H9 (cell line): Measurements from ENCODE around the gene MS4A4A. TPM values are rescaled to one million over a fixed set of nuclear protein-coding genes. Genes with fewer than 3 reads are reported as not detected.

ENCODE experiments used
- DNase-seq: peaks from one replicate; pipeline ENCODE4 v3.0.0-alpha.2; 2017
- H2AFZ ChIP-seq: one replicate; pipeline ENCODE4 v1.6.1; 2013; ENCODE audit warnings: mild to moderate bottlenecking, low read length, control low read depth, moderate library complexity
- H2AK5ac ChIP-seq: 2 replicates; pipeline ENCODE4 v1.6.1; 2013; ENCODE audit warnings: low read length, control low read depth, mixed read lengths; ENCODE audit not compliant: insufficient read length
- H2BK120ac ChIP-seq: one replicate; pipeline ENCODE4 v1.6.1; 2013; ENCODE audit warnings: low read depth, mild to moderate bottlenecking, low read length, control low read depth, inconsistent platforms; ENCODE audit not compliant: poor library complexity, severe bottlenecking
- H2BK12ac ChIP-seq: 2 replicates; pipeline ENCODE4 v1.6.1; 2013; ENCODE audit warnings: low read length, control low read depth, mixed read lengths, low read depth; ENCODE audit not compliant: insufficient read length
- H2BK15ac ChIP-seq: 2 replicates; pipeline ENCODE4 v1.6.1; 2013; ENCODE audit warnings: low read depth, low read length, control low read depth
- H2BK20ac ChIP-seq: one replicate; pipeline ENCODE4 v1.6.1; 2013; ENCODE audit warnings: low read depth, mild to moderate bottlenecking, low read length, control low read depth, inconsistent platforms; ENCODE audit not compliant: poor library complexity, severe bottlenecking
- H2BK5ac ChIP-seq: 2 replicates; pipeline ENCODE4 v1.6.1; 2013; ENCODE audit warnings: low read length, control low read depth, mixed read lengths; ENCODE audit not compliant: insufficient read length
- H3K14ac ChIP-seq: 2 replicates; pipeline ENCODE4 v1.6.1; 2013; ENCODE audit warnings: low read length, control low read depth; ENCODE audit not compliant: insufficient read depth
- H3K18ac ChIP-seq: 2 replicates; pipeline ENCODE4 v1.6.1; 2013; ENCODE audit warnings: low read depth, mild to moderate bottlenecking, mixed read lengths, low read length, control low read depth; ENCODE audit not compliant: insufficient read length
- H3K23ac ChIP-seq: 2 replicates; pipeline ENCODE4 v1.6.1; 2013; ENCODE audit warnings: low read length, control low read depth, mixed read lengths, low read depth; ENCODE audit not compliant: insufficient read length
- H3K23me2 ChIP-seq: 2 replicates; pipeline ENCODE4 v1.6.1; 2013; ENCODE audit warnings: low read depth, mild to moderate bottlenecking, mixed read lengths, low read length, control low read depth; ENCODE audit not compliant: insufficient read length, poor library complexity, severe bottlenecking
- H3K27ac ChIP-seq: 2 replicates; pipeline ENCODE4 v1.5.1; 2013; ENCODE audit warnings: low read length, control low read depth, mixed read lengths, low read depth; ENCODE audit not compliant: insufficient read length
- H3K27me3 ChIP-seq: 2 replicates; pipeline ENCODE4 v1.6.1; 2013; ENCODE audit warnings: low read length, control low read depth, inconsistent platforms; ENCODE audit not compliant: insufficient read depth
- H3K4ac ChIP-seq: 2 replicates; pipeline ENCODE4 v1.6.1; 2013; ENCODE audit warnings: low read depth, mild to moderate bottlenecking, control low read depth, inconsistent platforms, low read length, moderate library complexity
- H3K4me1 ChIP-seq: 2 replicates; pipeline ENCODE4 v1.6.1; 2013; ENCODE audit warnings: low read length, control low read depth, inconsistent platforms; ENCODE audit not compliant: insufficient read depth
- H3K4me2 ChIP-seq: 2 replicates; pipeline ENCODE4 v1.6.1; 2013; ENCODE audit warnings: low read length, control low read depth, mixed read lengths; ENCODE audit not compliant: insufficient read length, insufficient read depth
- H3K56ac ChIP-seq: 2 replicates; pipeline ENCODE4 v1.6.1; 2013; ENCODE audit warnings: low read depth, mild to moderate bottlenecking, mixed read lengths, low read length, control low read depth; ENCODE audit not compliant: insufficient read length
- H3K79me1 ChIP-seq: 2 replicates; pipeline ENCODE4 v1.6.1; 2013; ENCODE audit warnings: low read depth, mild to moderate bottlenecking, moderate library complexity, low read length, control low read depth, inconsistent platforms; ENCODE audit not compliant: insufficient read depth, poor library complexity, severe bottlenecking
- H3K79me2 ChIP-seq: 2 replicates; pipeline ENCODE4 v1.6.1; 2013; ENCODE audit warnings: low read length, control low read depth, inconsistent platforms; ENCODE audit not compliant: insufficient read depth
- H3K9ac ChIP-seq: 2 replicates; pipeline ENCODE4 v1.6.1; 2013; ENCODE audit warnings: low read length, control low read depth, mixed read lengths; ENCODE audit not compliant: insufficient read length; ENCODE audit errors: extremely low read depth
- H3K9me3 ChIP-seq: one replicate; pipeline ENCODE4 v1.6.1; 2013; ENCODE audit warnings: low read depth, low read length, inconsistent platforms; ENCODE audit not compliant: control insufficient read depth
- H3T11ph ChIP-seq: one replicate; pipeline ENCODE4 v1.6.1; 2013; ENCODE audit warnings: mild to moderate bottlenecking, low read length, control low read depth, inconsistent platforms
- H4K20me1 ChIP-seq: one replicate; pipeline ENCODE4 v1.6.1; 2013; ENCODE audit not compliant: control insufficient read depth, insufficient read length, insufficient read depth
- H4K5ac ChIP-seq: 2 replicates; pipeline ENCODE4 v1.6.1; 2013; ENCODE audit warnings: low read depth, mild to moderate bottlenecking, mixed read lengths, low read length, control low read depth; ENCODE audit not compliant: insufficient read length
- H4K8ac ChIP-seq: replicated peaks from 2 replicates; pipeline ENCODE4 v1.6.1; 2013; ENCODE audit warnings: low read length, control low read depth, mixed read lengths, low read depth; ENCODE audit not compliant: insufficient read length
- H4K91ac ChIP-seq: 2 replicates; pipeline ENCODE4 v1.6.1; 2013; ENCODE audit warnings: low read depth, mild to moderate bottlenecking, moderate library complexity, mixed read lengths, low read length, control low read depth; ENCODE audit not compliant: insufficient read length
- H3K27ac Mint-ChIP-seq, 3 experiments: 2 replicates in 2 of 3; 3 replicates in 1 of 3; pipeline ENCODE4 v1.8.0; 2020 to 2021; ENCODE audit warnings: mixed read lengths in 3 of 3, mild to moderate bottlenecking in 1 of 3, moderate library complexity in 1 of 3
- H3K27me3 Mint-ChIP-seq: 2 replicates; pipeline ENCODE4 v1.8.0; 2021; ENCODE audit warnings: low read depth, mild to moderate bottlenecking, moderate library complexity, mixed read lengths
- H3K36me3 Mint-ChIP-seq, 3 experiments: 2 replicates in 2 of 3; 3 replicates in 1 of 3; pipeline ENCODE4 v1.8.0; 2020 to 2021; ENCODE audit warnings: low read depth in 3 of 3, mixed read lengths in 3 of 3; ENCODE audit not compliant: insufficient read depth in 1 of 3
- H3K4me1 Mint-ChIP-seq, 2 experiments: 2 replicates each; pipeline ENCODE4 v1.8.0; 2020; ENCODE audit warnings: mixed read lengths in 2 of 2
- H3K4me3 Mint-ChIP-seq, 2 experiments: 2 replicates in 1 of 2; 3 replicates in 1 of 2; pipeline ENCODE4 v1.8.0; 2020 to 2021; ENCODE audit warnings: mild to moderate bottlenecking in 2 of 2, mixed read lengths in 2 of 2, moderate library complexity in 1 of 2
- H3K9me3 Mint-ChIP-seq, 2 experiments: 2 replicates in 1 of 2; 3 replicates in 1 of 2; pipeline ENCODE4 v1.8.0; 2020; ENCODE audit warnings: mild to moderate bottlenecking in 2 of 2, mixed read lengths in 2 of 2, moderate library complexity in 1 of 2
- CTCF ChIP-seq: fragments of 200-600 bp; sonication (generic); conservative IDR thresholded peaks from 3 replicates; pipeline ENCODE4 v1.8.0; 2021; ENCODE audit warnings: antibody characterized with exemption, mild to moderate bottlenecking
- WGBS: extraction: QIAGEN DNeasy Blood & Tissue Kit; methylation state at CpG from one replicate; pipeline ENCODE4 v1.1.7; 2013; ENCODE audit warnings: missing lambda C conversion rate, low lambda C conversion rate, mixed read lengths; ENCODE audit not compliant: insufficient read length; ENCODE audit errors: extremely low coverage; 5-methylcytosine and 5-hydroxymethylcytosine counted together
- total RNA-seq: library from RNA; stranded (reverse); gene quantifications from 2 replicates; pipeline ENCODE4 v1.2.1, GENCODE V29; 2021

The MS4A4A gene
- total RNA-seq, 1 experiment from 2014 or later: not detected

DNA sequence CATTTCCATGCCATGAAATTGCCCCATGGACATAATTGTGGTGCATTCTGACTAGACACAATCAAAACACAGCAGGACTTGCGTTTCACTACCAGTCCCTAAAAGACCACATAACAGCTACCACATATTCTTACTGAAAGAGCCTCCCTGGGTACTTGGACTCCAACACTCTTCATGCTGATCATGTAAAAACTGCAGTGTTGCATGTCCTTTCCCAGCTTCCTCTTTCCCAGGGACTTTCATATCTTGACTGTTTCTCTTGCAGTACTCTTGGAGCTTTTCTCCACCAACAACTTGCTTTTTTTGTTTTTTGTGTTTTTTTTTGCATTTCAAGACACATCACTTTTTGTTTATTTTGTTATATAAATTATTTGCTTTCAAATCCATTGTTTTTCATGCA lies 69.5 kb downstream of the MS4A4A start:
- no CpG with 5 or more reads among the region's 1 CpG for WGBS
- no peak overlapping the region for H3T11ph ChIP-seq
- H2BK15ac ChIP-seq: no peak overlapping the region
- H2BK5ac ChIP-seq: no peak overlapping the region
- no peak overlapping the region for H2AK5ac ChIP-seq
- H4K8ac ChIP-seq: no peak overlapping the region
- H4K5ac ChIP-seq: no peak overlapping the region
- peaks cover 3 to 12% (median 3%) of the 10 kb centered on the region in 3 experiments; a peak in 4 of 7 replicates for H3K36me3 Mint-ChIP-seq
- no peaks in the 10 kb centered on the region for H3K9me3 ChIP-seq
- no peak overlapping the region for H3K4ac ChIP-seq
- no peak overlapping the region for H2BK20ac ChIP-seq
- no peak overlapping the region for H3K23ac ChIP-seq
- no peak for TF ChIP-seq CTCF
- no peak overlapping the region for H3K9ac ChIP-seq
- H3K14ac ChIP-seq: no peak overlapping the region
- no peaks in the 10 kb centered on the region for H3K4me1 ChIP-seq
- H3K27ac Mint-ChIP-seq: no peak overlapping the region
- H3K79me2 ChIP-seq: no peaks in the 10 kb centered on the region
- no peaks in the 10 kb centered on the region for H4K20me1 ChIP-seq
- H2AFZ ChIP-seq: no peak overlapping the region
- no peaks in the 10 kb centered on the region for H3K79me1 ChIP-seq
- no peak overlapping the region for H3K4me2 ChIP-seq
- H3K18ac ChIP-seq: no peak overlapping the region
- peaks cover 0 to 7% of the 10 kb centered on the region in 2 experiments; a peak in 2 of 4 replicates for H3K4me1 Mint-ChIP-seq
- no peak overlapping the region for H2BK120ac ChIP-seq
- no peaks in the 10 kb centered on the region for H3K23me2 ChIP-seq
- no peaks in the 10 kb centered on the region; the same call in none of the 2 replicates for H3K27me3 Mint-ChIP-seq
- no peak overlapping the region for H2BK12ac ChIP-seq
- no peaks in the 10 kb centered on the region for H3K27me3 ChIP-seq
- no peak overlapping the region for H3K27ac ChIP-seq
- H3K56ac ChIP-seq: no peak overlapping the region
- no peak overlapping the region for H3K4me3 Mint-ChIP-seq
- peaks cover 19 to 23% of the 10 kb centered on the region in 2 experiments; a peak in 4 of 5 replicates for H3K9me3 Mint-ChIP-seq
- DNase-seq: no peak
- H4K91ac ChIP-seq: no peak overlapping the region
